Stimulated activated CD4-positive, alpha-beta T cell treated with anti-CD3 and anti-CD28 coated beads, Interleukin-1b, Interleukin-23, amount 100 ng/mL, for 4 hours (primary cell): ENCODE measurements around the gene ZNF282.
A peak's percentile ranks its signal among the peaks of the same experiment; 100 is the strongest.

ENCODE experiments used
- DNase-seq, 2 donors: peaks; one replicate each; pipeline ENCODE4 v3.0.0-alpha.2; 2020; ENCODE audit warnings: low read depth in 2 of 2

ZNF282 gene

DNA sequence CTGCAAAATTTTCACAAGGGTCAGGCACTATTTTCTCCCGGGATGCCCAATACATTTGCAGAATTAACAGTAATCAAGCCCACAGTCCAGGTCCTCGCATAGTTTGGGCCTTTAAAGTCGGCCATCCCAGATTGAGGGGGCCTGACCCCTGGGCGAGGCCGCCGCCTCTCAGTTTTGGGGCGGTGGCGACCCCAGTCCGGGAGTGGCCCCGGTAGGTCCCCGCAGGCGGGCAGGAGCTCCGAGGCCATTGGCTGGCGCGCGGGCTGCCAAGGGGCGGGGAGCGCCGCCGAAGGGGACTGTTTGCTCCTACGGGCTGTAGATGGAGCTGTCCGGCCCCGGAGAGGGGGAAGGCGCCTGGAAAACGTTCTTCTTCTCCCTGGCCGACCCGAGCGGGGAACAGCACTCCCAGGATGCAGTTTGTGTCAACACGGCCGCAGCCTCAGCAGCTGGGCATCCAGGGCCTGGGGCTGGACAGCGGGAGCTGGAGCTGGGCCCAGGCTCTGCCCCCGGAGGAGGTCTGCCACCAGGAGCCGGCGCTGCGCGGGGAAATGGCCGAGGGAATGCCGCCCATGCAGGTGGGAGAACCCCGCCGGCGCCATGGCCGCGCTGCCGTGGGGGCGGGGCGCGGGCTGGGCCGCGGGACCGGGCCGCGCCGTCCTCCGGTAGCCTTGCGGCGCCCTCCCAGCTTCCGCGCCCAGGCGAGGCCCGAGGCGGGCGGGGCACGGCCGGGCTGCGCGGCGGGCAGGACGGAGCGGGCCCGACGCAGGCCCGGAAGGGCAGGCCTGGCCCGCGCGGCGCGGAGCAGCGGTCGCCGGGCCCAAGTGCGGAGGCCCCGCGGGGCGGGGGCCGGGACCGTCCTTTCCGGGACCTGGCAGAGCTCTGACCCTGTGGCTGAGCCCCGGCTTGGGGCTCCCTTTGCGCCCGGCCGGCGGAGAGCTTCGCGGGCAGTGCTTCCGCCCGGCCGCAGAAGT is at the start of gene ZNF282:
ZNF282 (plus strand) TSS at position 367 of the 971 bp plus-strand sequence; CDS start at position 411, 44 bp downstream.
- peak; percentile 48 to 71 for DNase-seq

DNA sequence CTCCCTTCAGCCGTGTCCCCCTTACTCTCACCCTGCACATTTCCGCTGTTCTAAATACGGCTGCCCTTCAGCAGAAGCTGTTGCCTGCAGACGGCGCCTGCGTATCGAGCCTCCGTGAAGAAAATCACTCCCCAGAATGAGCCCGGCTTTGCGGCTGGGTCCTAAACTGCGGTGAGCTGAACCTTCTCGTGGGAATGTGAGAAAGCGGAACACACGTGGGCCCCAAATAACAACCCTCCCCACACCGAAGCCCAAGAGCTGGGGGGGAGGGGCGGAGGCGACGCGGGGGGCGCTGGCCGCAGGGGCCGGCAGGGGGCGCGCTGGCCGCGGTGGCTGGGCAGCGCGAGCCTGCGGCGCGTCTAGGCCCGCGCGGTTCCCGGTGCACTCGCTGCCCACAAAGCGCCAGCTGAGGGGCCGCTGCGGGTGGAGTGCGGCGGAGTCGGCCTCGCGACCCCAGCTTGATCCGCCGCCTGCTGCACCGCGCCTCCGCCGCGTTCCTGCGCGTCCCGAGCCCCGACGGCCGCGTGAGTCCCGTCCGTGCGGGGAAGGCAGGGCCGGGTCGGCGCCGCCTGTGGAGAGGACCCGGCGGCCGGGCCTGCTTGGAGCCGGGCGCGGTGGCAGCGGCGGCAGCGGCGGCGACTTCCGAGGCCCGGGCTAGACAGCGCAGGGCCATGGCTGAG is 48.1 kb upstream of the ZNF282 start, which contains the start of gene ZNF398:
ZNF398 (plus strand) TSS at position 382 of the 680 bp plus-strand sequence; CDS start at position 672, 290 bp downstream.
- DNase-seq: peak; percentile 76 to 81

DNA sequence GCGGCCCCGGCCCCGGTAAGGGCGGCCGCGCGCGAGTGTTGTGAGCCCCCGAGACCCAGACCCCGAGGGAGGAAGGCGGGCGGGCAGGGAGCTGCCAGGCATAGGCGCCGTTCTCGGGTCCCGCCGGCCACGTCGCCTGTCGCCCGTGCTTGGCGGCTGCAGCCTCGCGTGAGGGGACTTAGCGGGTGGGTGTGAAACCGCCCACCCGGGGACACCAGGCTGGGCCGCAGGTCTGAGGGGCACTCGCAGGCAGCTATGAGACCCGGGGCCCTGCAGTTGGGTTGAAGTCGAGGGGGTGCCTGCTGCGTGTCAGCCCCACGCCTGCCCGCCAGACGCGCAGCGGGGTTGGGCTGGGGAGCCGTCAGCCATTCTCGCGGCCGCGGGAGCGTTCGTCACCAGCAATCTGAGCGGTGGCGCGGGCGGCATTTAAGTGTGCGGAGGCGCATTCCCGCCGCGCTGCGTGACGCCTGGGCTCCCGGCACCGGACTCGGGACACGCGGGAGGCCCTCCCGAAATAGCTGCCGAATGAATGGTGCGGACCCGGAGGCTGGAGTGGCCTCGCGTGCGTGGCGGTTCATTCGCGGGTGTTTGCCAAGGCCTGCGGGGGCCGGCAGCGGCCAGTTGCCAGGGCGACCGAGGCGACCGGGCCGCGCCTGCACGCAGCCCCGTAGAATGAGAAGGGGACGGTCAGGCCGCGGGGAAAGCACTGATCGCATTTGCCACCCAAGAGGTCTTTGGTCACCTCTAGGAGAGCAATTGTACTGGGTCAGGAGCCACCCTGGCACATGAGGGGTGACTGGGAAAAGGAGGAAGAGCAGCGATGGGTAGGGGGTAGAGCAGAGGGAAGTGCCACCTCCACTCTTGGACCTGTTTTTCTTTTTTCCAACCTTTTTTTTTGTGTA is 47.3 kb upstream of the ZNF282 start:
- peak; percentile 53 to 59 for DNase-seq

DNA sequence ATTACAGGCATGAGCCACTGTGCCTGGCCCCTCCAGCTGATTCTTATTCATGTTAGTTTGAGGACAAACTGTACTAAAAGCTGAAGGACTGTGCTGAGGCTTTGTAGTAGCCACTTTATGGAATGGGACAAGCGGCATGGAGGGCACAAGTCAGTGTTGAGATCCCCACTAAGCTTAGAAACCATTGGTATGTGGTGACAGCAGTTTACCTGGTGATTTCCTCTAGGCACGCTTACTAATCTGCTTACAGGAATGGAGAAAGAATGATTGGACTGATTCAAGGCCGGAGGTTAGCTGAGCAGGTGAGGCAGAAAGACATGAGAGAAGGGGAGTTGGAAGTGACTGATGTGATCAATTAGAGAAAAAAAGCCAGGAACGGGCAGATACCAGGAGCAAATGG is 44.4 kb upstream of the ZNF282 start:
- no peak for DNase-seq

DNA sequence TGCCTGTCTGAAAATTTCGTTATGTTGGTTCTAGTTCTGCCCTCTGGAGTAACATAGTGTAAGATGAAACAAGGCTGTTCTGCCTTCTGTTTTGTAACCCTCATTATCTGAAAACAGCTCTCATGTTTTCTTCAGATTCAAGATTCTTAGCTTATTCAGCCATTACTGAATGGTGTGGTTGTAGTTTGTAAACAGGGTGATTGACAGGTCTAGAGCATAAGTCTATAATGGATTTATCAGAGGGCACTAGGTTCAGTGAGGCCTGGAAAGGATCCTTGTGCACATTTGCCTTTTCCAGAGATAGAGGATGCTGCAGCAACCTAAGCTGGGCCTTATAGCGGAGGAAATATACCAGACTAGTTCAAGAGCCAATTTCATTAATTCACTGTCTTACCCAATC is 42.0 kb upstream of the ZNF282 start:
- no peak for DNase-seq

DNA sequence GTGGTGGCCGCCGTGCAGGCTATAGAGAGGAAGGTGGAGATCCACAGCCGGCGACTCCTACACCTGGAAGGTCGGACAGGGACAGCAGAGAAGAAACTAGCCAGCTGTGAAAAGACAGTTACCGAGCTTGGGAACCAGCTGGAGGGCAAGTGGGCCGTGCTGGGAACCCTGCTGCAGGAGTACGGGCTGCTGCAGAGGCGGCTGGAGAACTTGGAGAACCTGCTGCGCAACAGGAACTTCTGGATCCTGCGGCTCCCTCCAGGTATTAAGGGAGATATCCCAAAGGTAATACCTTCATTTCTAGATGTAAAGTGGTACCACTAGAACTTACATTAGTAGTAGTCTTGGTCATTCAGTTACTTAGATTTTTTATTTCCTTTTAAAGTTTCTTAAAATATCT is 41.3 kb upstream of the ZNF282 start:
- no peak for DNase-seq

DNA sequence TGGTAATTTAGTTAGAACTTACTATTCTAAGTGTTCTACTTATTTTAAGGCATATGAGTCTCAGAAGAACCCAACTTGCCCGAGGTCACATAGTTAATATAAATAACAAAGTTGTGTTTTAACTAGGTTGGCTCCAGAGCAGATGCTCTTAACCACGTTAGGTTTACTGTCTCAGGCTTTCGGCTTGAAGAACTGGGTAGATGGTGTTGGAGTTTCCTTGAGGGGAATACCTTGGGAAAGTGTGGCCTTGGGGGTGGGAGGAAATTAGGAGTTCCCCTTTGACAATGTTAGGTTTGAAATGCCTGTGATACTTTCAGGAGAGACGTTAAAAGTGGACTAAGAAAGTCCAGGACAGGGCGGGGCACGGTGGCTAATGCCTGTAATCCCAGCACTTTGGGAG is 38.4 kb upstream of the ZNF282 start:
- no peak for DNase-seq

DNA sequence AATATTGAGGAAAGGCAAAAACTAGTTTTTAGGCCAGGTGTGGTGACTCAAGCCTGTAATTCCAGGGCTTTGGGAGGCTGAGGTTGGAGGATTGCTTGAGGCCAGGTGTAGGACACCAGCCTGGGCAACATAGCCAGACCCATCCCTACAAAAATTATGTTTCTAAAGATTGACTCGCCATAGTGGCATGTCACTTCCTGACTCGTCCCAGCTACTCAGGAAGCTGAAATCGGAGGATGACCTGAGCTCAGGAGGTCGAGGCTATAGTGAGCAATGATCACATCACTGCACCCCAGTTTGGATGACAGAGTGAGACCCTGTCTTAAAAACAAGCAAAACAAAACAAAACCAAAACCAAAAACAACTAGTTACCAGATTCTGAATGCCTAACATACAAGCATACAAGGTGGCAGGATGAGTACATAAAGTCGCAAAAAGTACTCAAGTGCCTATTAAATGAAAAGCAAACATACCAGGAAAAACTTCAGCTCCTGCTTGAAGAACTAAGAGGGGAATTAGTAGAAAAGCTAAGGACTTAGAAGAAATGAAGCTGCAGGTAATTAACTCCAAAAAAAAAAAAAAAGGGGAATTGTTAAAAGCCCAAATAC is 34.0 kb upstream of the ZNF282 start:
- DNase-seq: no peak

DNA sequence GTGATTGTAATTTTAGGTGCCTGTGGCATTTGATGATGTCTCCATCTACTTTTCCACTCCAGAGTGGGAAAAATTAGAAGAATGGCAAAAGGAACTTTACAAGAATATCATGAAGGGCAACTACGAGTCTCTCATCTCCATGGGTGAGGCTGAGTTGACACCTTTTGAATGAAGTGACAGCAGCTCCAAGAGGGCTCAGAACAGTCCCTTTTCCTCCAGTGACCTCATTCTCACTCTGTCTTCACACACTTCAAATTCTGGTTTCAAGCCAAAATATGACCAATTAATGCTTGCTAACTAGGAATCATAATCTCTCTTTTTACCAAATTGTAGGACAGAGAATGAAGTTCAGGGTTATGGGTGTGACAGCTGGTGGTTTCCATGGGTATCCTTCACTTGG is 29.2 kb upstream of the ZNF282 start:
- no peak for DNase-seq

DNA sequence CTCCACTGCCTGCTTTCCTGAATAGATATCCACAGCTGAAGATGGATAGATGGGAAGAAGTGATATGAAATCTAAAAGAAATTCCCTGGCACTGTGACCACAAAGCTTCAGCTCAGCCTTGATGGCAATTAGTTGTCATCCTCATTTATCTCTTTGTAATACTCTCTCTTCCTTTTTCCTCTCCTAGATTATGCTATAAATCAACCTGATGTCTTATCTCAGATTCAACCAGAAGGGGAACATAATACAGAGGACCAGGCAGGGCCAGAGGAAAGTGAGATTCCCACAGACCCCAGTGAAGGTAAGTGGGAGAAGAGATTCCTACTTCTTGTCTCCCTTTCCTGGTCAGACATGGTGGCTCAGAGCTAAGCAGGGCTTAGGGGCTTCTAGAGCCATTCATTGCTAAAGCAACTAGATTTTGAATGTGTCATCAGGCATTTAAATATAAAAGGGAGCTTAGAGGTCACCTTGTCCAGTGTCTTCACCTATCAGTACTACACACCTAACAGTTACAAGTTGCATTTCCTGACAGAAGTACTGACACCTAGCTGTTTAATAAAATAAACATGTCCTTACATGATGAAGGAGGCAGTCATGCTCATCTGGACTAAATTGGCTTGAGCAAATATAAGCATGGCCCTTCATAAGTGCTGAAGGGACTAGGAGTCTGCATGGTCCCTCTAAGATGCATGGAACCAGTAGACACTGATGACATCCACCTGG is 28.6 kb upstream of the ZNF282 start:
- DNase-seq: no peak

DNA sequence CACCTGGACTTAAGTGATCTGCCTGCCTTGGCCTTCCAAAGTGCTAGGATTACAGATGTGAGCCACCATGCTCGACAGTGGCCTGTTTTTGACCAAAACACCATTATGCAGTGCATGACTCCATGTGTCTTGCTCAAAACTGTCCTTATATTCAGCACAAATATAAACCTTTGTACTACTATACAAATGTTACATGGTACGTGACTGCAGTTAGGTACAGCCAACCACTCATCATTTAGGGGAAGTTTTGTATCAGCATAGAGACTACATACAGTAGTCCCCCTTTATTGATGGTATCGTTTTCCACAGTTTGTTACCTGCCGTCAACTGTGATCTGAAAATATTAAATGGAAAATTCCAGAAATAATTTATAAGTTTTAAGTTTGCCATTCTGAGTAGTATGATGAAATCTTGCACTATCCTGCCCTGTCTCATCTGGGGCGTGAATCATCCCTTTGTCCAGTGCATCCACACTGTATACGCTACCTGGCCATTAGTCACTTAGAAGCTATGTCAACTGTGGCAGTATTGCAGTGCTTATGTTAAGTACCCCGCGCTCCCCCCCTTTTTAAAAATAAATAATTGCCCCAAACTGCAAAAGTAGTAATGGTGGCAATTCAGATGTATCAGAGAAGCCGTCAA is 23.3 kb upstream of the ZNF282 start:
- DNase-seq: no peak

DNA sequence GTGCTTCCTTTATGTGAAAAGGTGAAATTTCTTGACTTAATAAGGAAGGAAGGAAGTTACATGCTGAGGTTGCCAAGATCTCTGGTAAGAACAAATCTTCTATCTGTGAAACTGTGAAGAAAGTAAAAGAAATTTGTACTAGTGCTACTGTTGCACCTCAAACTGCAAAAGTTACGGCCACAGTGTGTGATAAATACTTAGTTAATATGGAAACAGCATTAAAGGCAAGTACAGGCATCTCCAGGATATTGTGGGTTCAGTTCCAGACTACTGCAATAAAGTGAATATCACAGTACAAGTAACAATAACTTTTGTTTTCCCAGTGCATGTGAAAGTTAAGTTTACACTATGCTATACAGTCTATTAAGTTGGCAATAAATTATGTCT is 22.8 kb upstream of the ZNF282 start:
- no peak for DNase-seq

DNA sequence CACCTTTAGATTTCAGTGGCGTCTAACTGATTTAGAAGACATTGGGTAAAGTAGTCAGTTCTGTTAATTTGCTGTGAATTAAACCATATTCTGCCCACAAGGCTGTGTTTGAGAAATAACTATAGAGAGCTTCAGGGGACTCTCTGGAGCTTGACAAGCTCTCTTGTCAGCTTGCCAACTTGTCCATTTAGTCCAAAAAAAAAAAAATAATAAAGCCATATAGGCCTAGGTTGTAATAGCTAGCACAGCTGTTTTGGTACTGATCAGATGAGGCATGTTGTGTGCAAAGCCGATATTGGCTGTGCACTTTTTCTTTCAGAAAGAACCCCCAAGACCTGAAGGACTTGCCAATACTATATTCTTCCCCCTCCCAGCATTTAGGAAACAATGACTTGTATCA is 20.2 kb upstream of the ZNF282 start:
- DNase-seq: no peak

DNA sequence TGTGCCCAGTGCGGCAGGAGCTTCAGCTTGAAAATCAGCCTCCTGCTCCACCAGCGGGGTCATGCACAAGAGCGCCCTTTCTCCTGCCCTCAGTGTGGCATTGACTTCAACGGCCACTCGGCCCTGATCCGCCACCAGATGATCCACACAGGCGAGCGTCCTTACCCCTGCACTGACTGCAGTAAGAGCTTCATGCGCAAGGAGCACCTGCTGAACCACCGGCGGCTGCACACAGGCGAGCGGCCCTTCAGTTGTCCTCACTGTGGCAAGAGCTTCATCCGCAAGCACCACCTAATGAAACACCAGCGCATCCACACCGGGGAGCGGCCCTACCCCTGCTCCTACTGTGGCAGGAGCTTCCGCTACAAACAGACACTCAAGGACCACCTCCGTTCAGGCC is 16.1 kb upstream of the ZNF282 start:
- no peak for DNase-seq

DNA sequence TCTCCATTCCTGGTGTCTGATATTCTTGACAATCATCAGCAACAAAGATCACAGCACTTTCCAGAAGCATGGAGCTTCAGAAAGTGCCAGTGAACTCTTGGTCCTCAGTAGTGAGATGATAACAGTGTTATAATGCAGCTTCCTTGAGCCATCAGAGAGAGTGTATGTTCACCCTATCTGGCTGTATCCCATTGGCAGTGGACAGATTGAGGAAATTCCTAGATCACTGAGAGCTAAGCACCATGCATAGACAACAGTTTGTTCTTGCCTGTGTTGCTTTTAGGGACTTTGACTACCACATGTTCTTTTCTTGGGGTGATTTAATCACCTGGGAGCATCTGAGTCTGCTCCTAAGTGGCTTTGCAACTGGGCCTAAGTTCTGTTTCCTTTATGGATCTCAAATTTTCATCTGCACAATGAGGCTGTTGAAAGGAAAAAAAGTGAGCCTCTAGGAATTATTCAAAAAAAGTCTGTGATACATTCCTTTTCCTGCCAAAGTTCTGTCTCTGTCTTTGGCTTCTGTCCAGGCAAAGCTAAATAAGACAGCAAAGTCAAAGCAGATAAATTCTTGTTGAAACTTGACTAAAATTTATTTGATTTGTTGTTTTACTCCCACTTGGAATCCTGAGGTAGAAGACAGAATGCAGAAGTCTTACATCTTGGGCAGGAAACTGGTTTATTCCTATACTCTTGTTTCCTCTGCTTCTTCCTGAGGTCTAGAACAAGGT is 14.5 kb upstream of the ZNF282 start:
- no peak for DNase-seq

DNA sequence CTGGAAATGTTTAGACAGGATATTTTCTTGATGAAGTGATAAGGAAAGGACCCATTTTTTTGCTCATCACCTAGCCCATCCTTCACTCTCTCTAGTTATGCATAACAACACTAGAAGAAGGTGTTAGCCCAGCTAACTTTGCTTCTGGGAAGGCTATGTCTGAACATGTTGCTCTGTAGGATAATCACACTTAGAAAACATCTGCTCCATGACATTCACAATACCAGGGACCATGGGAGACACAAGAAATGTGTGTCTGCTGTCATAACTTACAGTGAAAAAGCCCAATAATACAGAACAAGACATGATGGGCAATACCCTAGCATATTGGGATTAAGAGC is 13.9 kb upstream of the ZNF282 start:
- no peak for DNase-seq

DNA sequence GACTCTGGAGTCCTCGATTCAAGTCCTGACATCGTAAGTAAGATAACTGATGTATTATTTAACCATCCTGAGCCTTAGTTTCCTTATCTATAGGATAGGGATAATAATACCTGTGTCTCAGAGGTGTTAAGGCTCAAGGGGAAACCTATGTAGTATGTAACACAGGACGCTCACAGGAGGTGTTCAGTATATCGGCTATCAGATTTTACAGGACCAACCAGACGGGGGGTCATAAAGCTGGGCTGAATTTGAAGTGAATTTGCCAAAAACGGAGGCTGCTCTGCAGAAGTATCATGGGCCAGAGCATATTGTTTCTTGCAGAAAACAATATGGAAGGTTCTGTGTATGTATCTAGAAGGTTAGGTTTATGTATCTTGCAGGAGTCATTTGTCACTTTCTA is 11.1 kb upstream of the ZNF282 start:
- DNase-seq: no peak

DNA sequence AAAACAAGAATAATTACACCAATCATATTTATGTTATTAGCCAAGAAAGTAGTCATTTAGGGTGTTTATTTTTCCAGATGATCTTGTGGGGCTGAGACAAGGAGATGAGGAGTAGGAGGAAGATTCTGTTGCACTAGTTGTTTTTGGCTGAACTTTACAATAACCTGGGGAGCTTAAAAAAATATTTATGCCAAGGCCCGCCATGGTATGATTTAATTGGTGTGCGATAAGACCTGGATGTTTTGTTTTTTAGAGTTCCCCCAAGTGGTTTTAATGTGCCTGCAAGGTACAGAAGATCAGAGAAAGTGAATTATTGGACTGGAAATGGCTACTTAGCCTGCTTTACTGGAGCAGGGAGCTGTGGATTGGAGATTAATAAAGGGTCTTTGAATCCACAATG is 7.1 kb upstream of the ZNF282 start:
- no peak for DNase-seq

DNA sequence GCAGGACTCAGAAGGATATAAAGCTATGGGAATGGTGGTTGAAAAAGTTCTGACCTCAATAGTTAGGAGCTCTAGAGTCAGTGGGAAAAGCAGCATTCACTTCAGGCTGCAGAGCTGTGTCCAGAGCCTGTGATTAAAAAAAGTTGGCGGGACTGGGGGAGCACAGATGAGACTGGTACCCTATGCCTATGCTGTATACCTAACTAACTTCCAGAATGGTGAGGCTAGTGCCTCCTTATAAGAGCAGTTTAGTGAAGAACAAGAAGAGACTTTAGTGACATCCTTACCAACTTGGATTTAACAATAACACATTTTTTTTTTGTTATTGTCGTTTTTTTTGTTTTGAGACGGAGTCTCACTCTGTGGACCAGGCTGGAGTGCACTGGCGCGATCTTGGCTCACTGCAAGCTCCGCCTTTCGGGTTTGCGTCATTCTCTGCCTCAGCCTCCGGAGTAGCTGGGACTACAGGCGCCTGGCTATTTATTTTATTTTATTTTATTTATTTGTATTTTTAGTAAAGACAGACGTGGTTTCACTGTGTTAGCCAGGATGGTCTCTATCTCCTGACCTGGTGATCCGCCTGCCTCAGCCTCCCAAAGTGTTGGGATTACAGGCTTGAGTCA is 6.6 kb upstream of the ZNF282 start:
- DNase-seq: no peak
